Esophagus (tissue), 2 donors: Measurements from ENCODE around the gene MIPEP. TPM values are rescaled to one million over a fixed set of nuclear protein-coding genes. Genes with fewer than 3 reads are reported as not detected.

Source experiments
- H3K27ac ChIP-seq, 2 donors: one replicate each; pipeline ENCODE4 v1.5.1; 2013; ENCODE audit warnings: low read depth in 2 of 2, mild to moderate bottlenecking in 2 of 2, inconsistent platforms in 1 of 2, low read length in 1 of 2, moderate library complexity in 1 of 2
- H3K27me3 ChIP-seq, 2 donors: one replicate each; pipeline ENCODE4 v1.6.1; 2013; ENCODE audit warnings: low read length in 2 of 2, control low read depth in 1 of 2, mild to moderate bottlenecking in 1 of 2; ENCODE audit not compliant: insufficient read depth in 2 of 2, control insufficient read depth in 1 of 2
- H3K36me3 ChIP-seq, 2 donors: one replicate each; pipeline ENCODE4 v1.6.1; 2013; ENCODE audit warnings: low read length in 1 of 2; ENCODE audit not compliant: control insufficient read depth in 2 of 2, insufficient read depth in 2 of 2
- H3K4me1 ChIP-seq, 2 donors: one replicate each; pipeline ENCODE4 v1.6.1; 2013; ENCODE audit warnings: low read length in 1 of 2; ENCODE audit not compliant: control insufficient read depth in 2 of 2, insufficient read depth in 2 of 2
- H3K4me3 ChIP-seq, 2 donors: one replicate each; pipeline ENCODE4 v1.5.1; 2013; ENCODE audit warnings: low read length in 2 of 2, mild to moderate bottlenecking in 2 of 2, low read depth in 1 of 2, moderate library complexity in 1 of 2
- H3K9me3 ChIP-seq, 2 donors: one replicate each; pipeline ENCODE4 v1.6.1; 2013; ENCODE audit warnings: mild to moderate bottlenecking in 2 of 2, low read depth in 1 of 2, low read length in 1 of 2, moderate library complexity in 1 of 2; ENCODE audit not compliant: control insufficient read depth in 2 of 2, insufficient read depth in 1 of 2
- WGBS, 2 donors: extraction: QIAGEN DNeasy Blood & Tissue Kit; methylation state at CpG; one replicate each; pipeline ENCODE4 v1.1.7; 2013; 5-methylcytosine and 5-hydroxymethylcytosine counted together
- polyA plus RNA-seq, 2 donors: library from polyadenylated mRNA; stranded (reverse); fragments of 200-250 nt; gene quantifications; one replicate each; pipeline ENCODE4 v1.2.3, GENCODE V29; 2013
- donor health status: healthy with polysubstance abuse.
- donor health status: Bipolar disorder and iron deficiency.

MIPEP gene
- polyA plus RNA-seq, 2 donors: 16.3 to 16.7 TPM

DNA sequence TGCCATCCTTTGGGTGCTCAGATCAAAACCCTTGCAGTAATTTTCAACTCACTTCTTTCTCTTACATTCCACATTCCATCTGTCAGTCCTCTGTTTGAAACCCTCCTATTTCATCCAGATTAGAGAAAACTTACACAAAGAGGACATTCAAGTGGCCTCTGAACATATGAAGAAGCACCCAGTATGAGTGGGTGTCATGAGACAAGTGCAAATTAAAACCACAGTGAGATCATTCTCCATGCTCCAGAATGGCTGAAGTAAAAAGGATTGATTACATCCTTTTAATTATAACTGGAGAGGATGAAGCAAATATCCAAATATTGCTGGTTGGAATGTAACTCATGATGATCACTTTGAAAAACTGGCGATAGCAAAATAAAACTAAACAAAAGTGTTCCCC is 96.5 kb downstream of the MIPEP start:
- 78 to 84% methylated on average over 1 of the region's 1 CpG for WGBS, 2 donors
- no peak overlapping the region for H3K27ac ChIP-seq
- no peak overlapping the region for H3K4me3 ChIP-seq
- H3K9me3 ChIP-seq: no peaks in the 10 kb centered on the region
- H3K4me1 ChIP-seq: no peaks in the 10 kb centered on the region
- no peaks in the 10 kb centered on the region for H3K27me3 ChIP-seq
- H3K36me3 ChIP-seq: peaks cover 0 to 2% of the 10 kb centered on the region in 2 donors

GRCh38 chr13:23790577-23791170 is 98.5 kb downstream of the MIPEP start:
- Histone ChIP-seq H3K9me3 (no peaks in the 10 kb centered on the region), H3K4me3 (no peak overlapping the region), H3K4me1 (no peaks in the 10 kb centered on the region), H3K36me3 (no peaks in the 10 kb centered on the region), H3K27me3 (no peaks in the 10 kb centered on the region), H3K27ac (no peak overlapping the region)
- WGBS, 2 donors: 62 to 87% methylated on average over 2 of the region's 2 CpGs

DNA sequence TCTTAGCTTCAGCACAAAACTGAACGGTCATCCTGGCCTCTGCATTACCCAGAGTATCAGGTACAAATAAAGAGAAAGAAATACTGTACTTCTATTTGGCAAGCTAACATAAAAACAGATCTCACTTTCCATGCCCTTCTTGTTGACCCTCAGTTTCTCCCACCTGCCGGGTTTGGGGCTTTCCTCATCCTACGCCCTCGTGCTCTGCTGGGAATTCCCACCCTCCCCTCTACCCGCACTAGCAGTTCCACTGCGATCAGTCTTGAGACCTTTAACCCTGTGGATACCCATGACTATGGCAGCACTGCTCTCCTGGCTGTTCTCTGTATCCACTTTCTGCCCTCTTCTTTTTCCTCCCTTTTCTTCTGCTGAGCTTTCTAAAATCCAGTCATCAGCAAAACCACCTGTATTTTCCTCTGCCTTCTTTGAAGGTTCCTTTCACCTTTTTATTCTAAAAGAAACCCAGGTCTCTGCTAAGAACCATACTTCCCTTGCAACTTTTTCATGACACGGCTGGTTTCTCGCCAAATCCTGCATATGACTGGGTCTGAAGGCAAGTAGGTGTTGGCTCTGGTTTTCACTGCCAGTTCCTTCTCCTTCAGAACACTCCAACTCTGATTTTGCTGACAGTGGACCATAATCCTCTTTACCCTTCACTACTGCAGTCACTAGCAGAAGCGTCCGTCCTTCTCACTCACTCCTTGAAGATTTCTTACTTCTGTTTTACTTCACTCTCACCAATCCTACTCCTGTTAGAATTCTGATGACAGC is 99.4 kb downstream of the MIPEP start:
- Histone ChIP-seq H3K27me3 (no peaks in the 10 kb centered on the region), H3K27ac (peak overlapping the region in 1 of 2 donors; percentile 15), H3K4me1 (no peaks in the 10 kb centered on the region), H3K4me3 (no peak overlapping the region), H3K9me3 (no peaks in the 10 kb centered on the region), H3K36me3 (no peaks in the 10 kb centered on the region)
- WGBS, 2 donors: 67 to 74% methylated on average over 10 of the region's 10 CpGs

DNA sequence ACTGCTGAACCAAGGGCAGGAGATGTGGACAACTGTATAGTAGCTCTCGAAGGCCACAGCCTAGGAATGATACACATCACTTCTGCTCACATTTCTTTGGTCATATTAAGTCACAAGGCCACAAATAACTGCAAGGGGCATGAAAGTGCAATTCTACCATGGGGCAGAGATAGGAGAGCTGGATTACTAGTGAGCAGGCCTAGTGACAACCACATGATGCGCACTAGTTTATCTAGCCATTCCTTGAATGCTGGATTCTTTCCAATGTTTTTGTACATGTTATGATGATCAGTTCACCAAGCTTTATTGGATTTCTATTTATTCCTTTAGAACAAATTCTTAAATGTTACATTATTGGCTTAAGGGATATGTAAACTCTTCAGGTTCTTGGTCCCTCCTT is 100.7 kb downstream of the MIPEP start:
- no peaks in the 10 kb centered on the region for H3K4me1 ChIP-seq

GRCh38 chr13:23787464-23787863 is 101.7 kb downstream of the MIPEP start:
- no peaks in the 10 kb centered on the region for H3K9me3 ChIP-seq
- H3K4me3 ChIP-seq: no peak overlapping the region
- no peaks in the 10 kb centered on the region for H3K36me3 ChIP-seq
- no peaks in the 10 kb centered on the region for H3K4me1 ChIP-seq
- H3K27me3 ChIP-seq: no peaks in the 10 kb centered on the region
- 72 to 76% methylated on average over 4 of the region's 4 CpGs for WGBS, 2 donors
- H3K27ac ChIP-seq: no peak overlapping the region

More for the DNA sequence above, 100.7 kb downstream of the MIPEP start:
- H3K27ac ChIP-seq: no peak overlapping the region
- no peak overlapping the region for H3K4me3 ChIP-seq
- WGBS, 2 donors: 95% methylated on average over 2 of the region's 2 CpGs
- no peaks in the 10 kb centered on the region for H3K27me3 ChIP-seq
- H3K36me3 ChIP-seq: no peaks in the 10 kb centered on the region
- no peaks in the 10 kb centered on the region for H3K9me3 ChIP-seq

DNA sequence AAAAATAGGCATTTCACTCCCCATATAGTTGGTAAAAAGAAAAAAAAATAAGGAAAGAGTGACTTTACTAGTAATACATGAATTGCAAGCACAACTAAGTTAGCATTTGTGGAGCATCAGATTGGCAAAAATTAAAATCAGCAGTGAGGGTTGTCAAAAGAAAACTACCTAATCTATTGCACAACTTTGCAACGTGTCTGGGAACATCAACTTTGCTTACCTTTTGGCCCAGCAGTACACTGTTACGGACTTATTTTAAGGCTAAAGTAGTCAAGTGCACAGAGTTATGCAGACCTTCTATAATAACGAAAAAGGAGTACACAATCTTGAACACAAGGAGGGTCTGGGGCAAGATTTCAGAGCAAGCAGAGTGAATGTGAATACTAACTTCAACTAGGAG is 102.6 kb downstream of the MIPEP start:
- Histone ChIP-seq H3K4me3 (no peak overlapping the region), H3K4me1 (no peaks in the 10 kb centered on the region), H3K9me3 (no peaks in the 10 kb centered on the region), H3K27ac (no peak overlapping the region), H3K36me3 (no peaks in the 10 kb centered on the region), H3K27me3 (no peaks in the 10 kb centered on the region)
- WGBS, 2 donors: 79 to 81% methylated on average over 3 of the region's 3 CpGs

- Histone ChIP-seq H3K4me3 (no peak overlapping the region), H3K36me3 (no peaks in the 10 kb centered on the region), H3K27me3 (no peaks in the 10 kb centered on the region), H3K9me3 (no peaks in the 10 kb centered on the region), H3K4me1 (no peaks in the 10 kb centered on the region), H3K27ac (no peak overlapping the region)
- WGBS, 2 donors: 60 to 75% methylated on average over 1 of the region's 1 CpG
Observed at GRCh38 chr13:23778879-23779278, 110.3 kb downstream of the MIPEP start.

GRCh38 chr13:23778002-23778652 is 111.1 kb downstream of the MIPEP start:
- no peak overlapping the region for H3K27ac ChIP-seq
- H3K27me3 ChIP-seq: no peaks in the 10 kb centered on the region
- H3K4me3 ChIP-seq: no peak overlapping the region
- H3K9me3 ChIP-seq: no peaks in the 10 kb centered on the region
- H3K36me3 ChIP-seq: no peaks in the 10 kb centered on the region
- H3K4me1 ChIP-seq: no peaks in the 10 kb centered on the region
- whole genome bisulfite sequencing, 2 donors: 62 to 72% methylated on average over 2 of the region's 2 CpGs

DNA sequence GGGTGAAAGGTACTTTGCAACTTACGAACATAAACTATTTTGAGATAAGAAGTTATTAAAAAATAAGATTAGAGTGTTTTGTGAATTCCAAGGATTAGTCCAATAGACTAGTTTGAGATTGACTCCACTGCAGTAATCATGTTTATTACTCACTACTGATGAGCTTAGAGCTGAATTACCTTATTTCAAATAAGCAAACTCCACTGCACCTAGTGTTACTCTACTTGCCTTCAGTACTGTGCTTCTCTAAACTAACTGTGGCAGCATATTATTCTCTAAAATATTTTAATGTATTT is 111.7 kb downstream of the MIPEP start:
- H3K4me3 ChIP-seq: no peak overlapping the region
- H3K27me3 ChIP-seq: no peaks in the 10 kb centered on the region
- H3K9me3 ChIP-seq: no peaks in the 10 kb centered on the region
- no peaks in the 10 kb centered on the region for H3K4me1 ChIP-seq
- H3K27ac ChIP-seq: no peak overlapping the region
- 44 to 72% methylated on average over 1 of the region's 1 CpG for WGBS, 2 donors
- no peaks in the 10 kb centered on the region for H3K36me3 ChIP-seq
